IPS-NIHi7 (cell line): ENCODE data around the gene SIAE.
"Not testable (repeated sequence)": the region's sequence is repeated elsewhere in the genome, so short reads cannot be mapped to it uniquely, and the experiment has no call there.

Experiments
- DNase-seq: peaks from one replicate; pipeline ENCODE4 v3.0.0; 2012; ENCODE audit warnings: mixed read lengths; ENCODE audit errors: extremely low spot score

Gene SIAE

GRCh38 chr11:124623861-124624525 is 49.5 kb downstream of the SIAE start:
- no peak for DNase-seq

GRCh38 chr11:124622531-124623451 is 50.7 kb downstream of the SIAE start, which contains the start of gene TBRG1:
Gene TBRG1, plus strand, starts transcription at chr11:124622864. Its CDS starts 220 bp downstream, at chr11:124623084.
- peak; percentile 95 for DNase-seq

GRCh38 chr11:124618863-124619262 is 54.7 kb downstream of the SIAE start:
- no peak for DNase-seq

- DNase-seq: peak; percentile 39
These were observed 60.8 kb downstream of the SIAE start for GRCh38 chr11:124612567-124613246.

GRCh38 chr11:124612045-124612444 is 61.5 kb downstream of the SIAE start:
- DNase-seq: no peak

GRCh38 chr11:124611064-124611463 is 62.5 kb downstream of the SIAE start, which contains the start of gene PANX3:
Gene PANX3, plus strand, starts transcription at chr11:124611428. Its CDS starts 129 bp downstream, at chr11:124611557.
- DNase-seq: no peak

- DNase-seq: no peak
These were observed 63.2 kb downstream of the SIAE start for GRCh38 chr11:124610295-124610694.

GRCh38 chr11:124608147-124608546 is 65.4 kb downstream of the SIAE start:
- no peak for DNase-seq

- no peak for DNase-seq
These were observed 67.8 kb downstream of the SIAE start for GRCh38 chr11:124605719-124606118.

GRCh38 chr11:124602723-124603122 is 70.8 kb downstream of the SIAE start:
- DNase-seq: not testable (repeated sequence)

- no peak for DNase-seq
These were observed 71.3 kb downstream of the SIAE start for GRCh38 chr11:124602193-124602592.

GRCh38 chr11:124600621-124601320 is 72.8 kb downstream of the SIAE start:
- DNase-seq: no peak

GRCh38 chr11:124597626-124598025 is 75.9 kb downstream of the SIAE start:
- no peak for DNase-seq

GRCh38 chr11:124595302-124595701 is 78.2 kb downstream of the SIAE start:
- no peak for DNase-seq

- DNase-seq: no peak
These were observed 80.9 kb downstream of the SIAE start for GRCh38 chr11:124592627-124593026.

GRCh38 chr11:124591430-124591829 is 82.1 kb downstream of the SIAE start:
- DNase-seq: no peak

GRCh38 chr11:124586238-124586860 is 87.2 kb downstream of the SIAE start:
- DNase-seq: peak; percentile 35

GRCh38 chr11:124584681-124585372 is 88.7 kb downstream of the SIAE start:
- no peak for DNase-seq

GRCh38 chr11:124583781-124584180 is 89.8 kb downstream of the SIAE start:
- no peak for DNase-seq
